ENCODE results near the gene KAT7.

The KAT7 gene

GRCh38 chr17:49843774-49844350 lies 55.4 kb downstream of the KAT7 start:
- FAIRE-seq: no peak

- FAIRE-seq: no peak
These were observed 56.8 kb downstream of the KAT7 start for GRCh38 chr17:49845321-49845720.

- FAIRE-seq: no peak
These were observed 58.6 kb downstream of the KAT7 start for GRCh38 chr17:49846938-49847712.

- no peak for FAIRE-seq
These were observed 59.6 kb downstream of the KAT7 start, which contains the start of gene TAC4 for GRCh38 chr17:49848019-49848473. Gene TAC4 (minus strand): TSS chr17:49848069. CDS start chr17:49848017, 52 bp downstream.

GRCh38 chr17:49848739-49849138 lies 60.3 kb downstream of the KAT7 start:
- no peak for FAIRE-seq

- FAIRE-seq: no peak
These were observed 61.7 kb downstream of the KAT7 start for GRCh38 chr17:49850218-49850610.

GRCh38 chr17:49850772-49851386 lies 62.4 kb downstream of the KAT7 start:
- no peak for FAIRE-seq

- FAIRE-seq: no peak
These were observed 63.2 kb downstream of the KAT7 start for GRCh38 chr17:49851387-49852291.

GRCh38 chr17:49853470-49854015 lies 65.1 kb downstream of the KAT7 start:
- no peak for FAIRE-seq

- FAIRE-seq: no peak
These were observed 65.6 kb downstream of the KAT7 start for GRCh38 chr17:49854126-49854525.

- FAIRE-seq: no peak
These were observed 70.3 kb downstream of the KAT7 start for GRCh38 chr17:49858796-49859195.

GRCh38 chr17:49859991-49860953 lies 71.8 kb downstream of the KAT7 start:
- FAIRE-seq: no peak

GRCh38 chr17:49861150-49861884 lies 72.8 kb downstream of the KAT7 start:
- FAIRE-seq: no peak

GRCh38 chr17:49862781-49863331 lies 74.4 kb downstream of the KAT7 start:
- no peak for FAIRE-seq

GRCh38 chr17:49866019-49866380 lies 77.5 kb downstream of the KAT7 start:
- FAIRE-seq: no peak

- no peak for FAIRE-seq
These were observed 78.5 kb downstream of the KAT7 start for GRCh38 chr17:49866882-49867413.

GRCh38 chr17:49869038-49869374 lies 80.5 kb downstream of the KAT7 start:
- no peak for FAIRE-seq

- FAIRE-seq: no peak
These were observed 81.8 kb downstream of the KAT7 start for GRCh38 chr17:49870298-49870697.

- FAIRE-seq: no peak
These were observed 82.7 kb downstream of the KAT7 start for GRCh38 chr17:49871211-49871610.

- FAIRE-seq: no peak
These were observed 84.4 kb downstream of the KAT7 start for GRCh38 chr17:49872754-49873377.
